Gastrocnemius medialis (tissue), 4 donors: ENCODE measurements around the gene TCF23. TPM values are rescaled to one million over a fixed set of nuclear protein-coding genes. Genes with fewer than 3 reads are reported as not detected.
"Not testable (repeated sequence)": the region's sequence is repeated elsewhere in the genome, so short reads cannot be mapped to it uniquely, and the experiment has no call there.

Experiments
- ATAC-seq, 2 donors: fragments of 150-250 bp; one replicate each; pipeline ENCODE4 v1.9.1; 2016
- DNase-seq, 2 donors: peaks; one replicate each; pipeline ENCODE4 v3.0.0-alpha.2; 2019
- H3K27ac ChIP-seq, 4 donors: fragments of 200-600 bp; sonication (generic); 1 replicate in 1 of 4; 2 replicates in 3 of 4; pipeline ENCODE4 v1.5.1; 2016 to 2018; ENCODE audit warnings: mild to moderate bottlenecking in 2 of 4, moderate library complexity in 1 of 4
- H3K27me3 ChIP-seq, 3 donors: fragments of 200-600 bp; sonication (generic) in 2 of 3; 1 replicate in 1 of 3; 2 replicates in 2 of 3; pipeline versions ENCODE4 v1.5.1 to v1.6.0; 2016 to 2019; ENCODE audit warnings: mild to moderate bottlenecking in 1 of 3, moderate library complexity in 1 of 3
- H3K36me3 ChIP-seq, 2 donors: fragments of 200-600 bp; sonication (generic) in 1 of 2; one replicate each; pipeline ENCODE4 v1.5.1; 2017 to 2018
- H3K4me1 ChIP-seq, 2 donors: fragments of 200-600 bp; sonication (generic) in 1 of 2; one replicate each; pipeline ENCODE4 v1.5.1; 2016 to 2017; ENCODE audit warnings: mild to moderate bottlenecking in 2 of 2
- H3K4me3 ChIP-seq, 4 donors: fragments of 200-600 bp; sonication (generic) in 3 of 4; 1 replicate in 1 of 4; 2 replicates in 3 of 4; pipeline ENCODE4 v1.5.1; 2016 to 2019; ENCODE audit warnings: mild to moderate bottlenecking in 2 of 4
- H3K9me3 ChIP-seq, 3 donors: fragments of 200-600 bp; sonication (generic) in 2 of 3; 1 replicate in 1 of 3; 2 replicates in 2 of 3; pipeline ENCODE4 v1.5.1; 2016 to 2019
- POLR2A ChIP-seq, 2 donors: fragments of 450-650 bp; IDR thresholded peaks; one replicate each; pipeline ENCODE4 v1.6.1; 2017; ENCODE audit warnings: antibody characterized with exemption in 2 of 2, mild to moderate bottlenecking in 2 of 2, moderate library complexity in 2 of 2
- in situ Hi-C, 4 donors: fragments of 200-750 bp; cut with MboI; loops; one replicate each; pipeline versions ENCODE4 v1.15.0 to v1.8.0; 2017; ENCODE audit warnings: low sequenced_read_pairs in 4 of 4
- intact Hi-C: fragments of 100-400 bp; cut with DNase I; formaldehyde crosslinking; loops from one replicate; pipeline ENCODE4 v1.15.1; 2023; ENCODE audit warnings: low total_unique reads
- total RNA-seq, 4 donors: library from RNA; depleted of rRNA; stranded (reverse); fragments of >200 nt; gene quantifications; one replicate each; pipeline versions ENCODE4 v1.1.0 to v1.2.3, GENCODE V29; 2016
- TF ChIP-seq, protein P1 (sequence below), 5 experiments: fragments of 450-650 bp in 3 of 5; fragments of 200-600 bp in 2 of 5; sonication (generic) in 2 of 5; IDR thresholded peaks in 4 of 5; conservative IDR thresholded peaks in 1 of 5; 1 replicate in 4 of 5; 2 replicates in 1 of 5; pipeline ENCODE4 v1.5.1; 2016 to 2019; ENCODE audit warnings: antibody characterized with exemption in 5 of 5, mild to moderate bottlenecking in 3 of 5, moderate library complexity in 3 of 5

Gene TCF23
- total RNA-seq, 4 donors from 2014 or later = 0.20 TPM; not detected in 3

- no peak overlapping the region for H3K4me3 ChIP-seq
- intact Hi-C loops = no loop called here
- in situ Hi-C loops = loop anchor here in 3 of 4 donors (10.0 kb wide), 3 partner anchors 79 to 169 kb away; partner anchors contain the start of gene DNAJC5G (in 1 of the 3)
- no peak for TF ChIP-seq POLR2A (IDR thresholded peaks at IDR 0.05)
- TF ChIP-seq, protein P1, sequence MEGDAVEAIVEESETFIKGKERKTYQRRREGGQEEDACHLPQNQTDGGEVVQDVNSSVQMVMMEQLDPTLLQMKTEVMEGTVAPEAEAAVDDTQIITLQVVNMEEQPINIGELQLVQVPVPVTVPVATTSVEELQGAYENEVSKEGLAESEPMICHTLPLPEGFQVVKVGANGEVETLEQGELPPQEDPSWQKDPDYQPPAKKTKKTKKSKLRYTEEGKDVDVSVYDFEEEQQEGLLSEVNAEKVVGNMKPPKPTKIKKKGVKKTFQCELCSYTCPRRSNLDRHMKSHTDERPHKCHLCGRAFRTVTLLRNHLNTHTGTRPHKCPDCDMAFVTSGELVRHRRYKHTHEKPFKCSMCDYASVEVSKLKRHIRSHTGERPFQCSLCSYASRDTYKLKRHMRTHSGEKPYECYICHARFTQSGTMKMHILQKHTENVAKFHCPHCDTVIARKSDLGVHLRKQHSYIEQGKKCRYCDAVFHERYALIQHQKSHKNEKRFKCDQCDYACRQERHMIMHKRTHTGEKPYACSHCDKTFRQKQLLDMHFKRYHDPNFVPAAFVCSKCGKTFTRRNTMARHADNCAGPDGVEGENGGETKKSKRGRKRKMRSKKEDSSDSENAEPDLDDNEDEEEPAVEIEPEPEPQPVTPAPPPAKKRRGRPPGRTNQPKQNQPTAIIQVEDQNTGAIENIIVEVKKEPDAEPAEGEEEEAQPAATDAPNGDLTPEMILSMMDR (IDR thresholded peaks at IDR 0.05 in 4 of 5, conservative IDR thresholded peaks at IDR 0.05 in 1 of 5) = no peak
- no peak for DNase-seq
- H3K9me3 ChIP-seq = no peaks in the 10 kb centered on the region
- H3K27me3 ChIP-seq = no peaks in the 10 kb centered on the region
- H3K36me3 ChIP-seq = no peaks in the 10 kb centered on the region
- H3K27ac ChIP-seq = no peak overlapping the region
- no peaks in the 10 kb centered on the region for H3K4me1 ChIP-seq
- ATAC-seq = no peak
Measured at GRCh38 chr2:27105981-27106380, 42.8 kb upstream of the TCF23 start.

DNA sequence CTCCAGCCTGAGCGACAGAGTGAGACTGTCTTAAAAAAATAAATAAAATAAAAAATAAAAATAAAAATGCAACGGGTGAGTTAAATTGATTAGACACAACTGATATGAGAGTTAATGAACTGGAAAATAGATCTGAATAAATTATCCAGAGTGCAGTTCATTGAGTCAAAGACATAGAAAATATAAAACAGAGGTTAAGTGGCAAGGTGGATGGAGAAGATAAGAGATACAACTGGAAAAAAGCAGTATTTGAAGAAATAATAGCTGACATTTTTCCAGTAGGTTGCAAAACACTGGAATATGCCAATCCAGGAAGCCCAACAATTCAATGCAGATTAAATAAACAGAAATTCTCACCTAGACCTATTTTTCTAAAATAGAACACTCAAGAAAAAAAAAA, 40.6 kb upstream of the TCF23 start:
- in situ Hi-C loops = loop anchor here in 3 of 4 donors (10.0 kb wide), 3 partner anchors 77 to 167 kb away; partner anchors contain the start of gene DNAJC5G (in 1 of the 3)

GRCh38 chr2:27109083-27109482, 39.7 kb upstream of the TCF23 start:
- in situ Hi-C loops = loop anchor here in 3 of 4 donors (10.0 kb wide), 3 partner anchors 76 to 166 kb away; partner anchors contain the start of gene DNAJC5G (in 1 of the 3)
- Histone ChIP-seq H3K4me3 (no peak overlapping the region), H3K27ac (no peak overlapping the region), H3K9me3 (no peaks in the 10 kb centered on the region), H3K36me3 (no peaks in the 10 kb centered on the region), H3K4me1 (no peaks in the 10 kb centered on the region), H3K27me3 (no peaks in the 10 kb centered on the region)
- DNase-seq = no peak
- intact Hi-C loops = no loop called here
- no peak for ATAC-seq
- TF ChIP-seq, protein P1 (IDR thresholded peaks at IDR 0.05 in 4 of 5, conservative IDR thresholded peaks at IDR 0.05 in 1 of 5) = no peak
- TF ChIP-seq POLR2A (IDR thresholded peaks at IDR 0.05) = no peak

More for the DNA sequence above, 40.6 kb upstream of the TCF23 start:
- Histone ChIP-seq H3K27me3 (no peaks in the 10 kb centered on the region), H3K4me3 (no peak overlapping the region), H3K36me3 (no peaks in the 10 kb centered on the region), H3K4me1 (no peaks in the 10 kb centered on the region), H3K9me3 (no peaks in the 10 kb centered on the region), H3K27ac (no peak overlapping the region)
- intact Hi-C loops = no loop called here
- TF ChIP-seq POLR2A (IDR thresholded peaks at IDR 0.05) = no peak
- TF ChIP-seq, protein P1 (IDR thresholded peaks at IDR 0.05 in 4 of 5, conservative IDR thresholded peaks at IDR 0.05 in 1 of 5) = no peak
- ATAC-seq (no peak), DNase-seq (no peak)

- in situ Hi-C loops, ATAC-seq: not testable (repeated sequence)
Measured at GRCh38 chr2:27110603-27111352, 38.0 kb upstream of the TCF23 start.

GRCh38 chr2:27111392-27112078, 37.3 kb upstream of the TCF23 start:
- H3K36me3 ChIP-seq, in situ Hi-C loops, DNase-seq, H3K4me3 ChIP-seq, ATAC-seq, H3K4me1 ChIP-seq, H3K27ac ChIP-seq, H3K27me3 ChIP-seq, intact Hi-C loops, H3K9me3 ChIP-seq: not testable (repeated sequence)

More at GRCh38 chr2:27110603-27111352, 38.0 kb upstream of the TCF23 start:
- H3K4me1 ChIP-seq, H3K27ac ChIP-seq, intact Hi-C loops, H3K9me3 ChIP-seq, DNase-seq, H3K27me3 ChIP-seq, H3K4me3 ChIP-seq, H3K36me3 ChIP-seq: not testable (repeated sequence)
